Thyroid gland (tissue), 4 donors: ENCODE results near the gene C17orf114.

Experiments used
- POLR2A ChIP-seq, 2 donors: fragments of 450-650 bp; IDR thresholded peaks; one replicate each; pipeline ENCODE4 v1.6.1; 2017; ENCODE audit warnings: antibody characterized with exemption in 2 of 2, mild to moderate bottlenecking in 2 of 2, moderate library complexity in 1 of 2
- TF ChIP-seq, protein P1 (sequence below), 6 experiments: fragments of 200-600 bp in 3 of 6; fragments of 450-650 bp in 3 of 6; sonication (generic) in 3 of 6; IDR thresholded peaks; one replicate each; pipeline ENCODE4 v1.5.1; 2016 to 2019; ENCODE audit warnings: antibody characterized with exemption in 6 of 6, mild to moderate bottlenecking in 2 of 6, inconsistent platforms in 1 of 6, moderate library complexity in 1 of 6

DNA sequence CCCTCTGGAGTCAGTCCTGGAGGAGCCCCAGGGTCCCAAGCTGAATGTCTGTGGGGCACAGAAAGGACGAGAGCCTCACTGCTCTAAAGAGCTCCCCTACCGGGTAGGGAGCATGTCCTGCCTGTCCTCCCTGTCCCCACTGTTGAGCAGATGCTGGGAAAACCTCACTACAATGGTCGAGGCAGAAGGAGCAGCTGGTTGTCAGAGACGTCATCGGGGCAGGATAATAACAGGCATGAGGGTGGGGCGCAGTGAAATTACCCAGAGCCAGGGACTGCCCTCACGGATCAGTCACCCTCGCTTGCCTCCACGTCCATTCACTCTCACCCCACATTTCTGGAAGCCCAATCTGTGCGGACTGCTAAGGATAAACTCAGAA lies 29.9 kb downstream of the C17orf114 start:
- TF ChIP-seq, protein P1, sequence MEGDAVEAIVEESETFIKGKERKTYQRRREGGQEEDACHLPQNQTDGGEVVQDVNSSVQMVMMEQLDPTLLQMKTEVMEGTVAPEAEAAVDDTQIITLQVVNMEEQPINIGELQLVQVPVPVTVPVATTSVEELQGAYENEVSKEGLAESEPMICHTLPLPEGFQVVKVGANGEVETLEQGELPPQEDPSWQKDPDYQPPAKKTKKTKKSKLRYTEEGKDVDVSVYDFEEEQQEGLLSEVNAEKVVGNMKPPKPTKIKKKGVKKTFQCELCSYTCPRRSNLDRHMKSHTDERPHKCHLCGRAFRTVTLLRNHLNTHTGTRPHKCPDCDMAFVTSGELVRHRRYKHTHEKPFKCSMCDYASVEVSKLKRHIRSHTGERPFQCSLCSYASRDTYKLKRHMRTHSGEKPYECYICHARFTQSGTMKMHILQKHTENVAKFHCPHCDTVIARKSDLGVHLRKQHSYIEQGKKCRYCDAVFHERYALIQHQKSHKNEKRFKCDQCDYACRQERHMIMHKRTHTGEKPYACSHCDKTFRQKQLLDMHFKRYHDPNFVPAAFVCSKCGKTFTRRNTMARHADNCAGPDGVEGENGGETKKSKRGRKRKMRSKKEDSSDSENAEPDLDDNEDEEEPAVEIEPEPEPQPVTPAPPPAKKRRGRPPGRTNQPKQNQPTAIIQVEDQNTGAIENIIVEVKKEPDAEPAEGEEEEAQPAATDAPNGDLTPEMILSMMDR (IDR thresholded peaks at IDR 0.05): no peak
- TF ChIP-seq POLR2A (IDR thresholded peaks at IDR 0.05): no peak
